Parathyroid adenoma (tissue), 2 donors: ENCODE measurements around the gene MTA1.
A peak's percentile ranks its signal among the peaks of the same experiment; 100 is the strongest.

Experiments used
- H2AFZ ChIP-seq: fragments of 300-600 bp; sonication (generic); one replicate; pipeline ENCODE4 v1.7.0; 2017; ENCODE audit warnings: antibody characterized with exemption, mild to moderate bottlenecking
- H3K27ac ChIP-seq: fragments of 300-600 bp; sonication (generic); one replicate; pipeline ENCODE4 v1.7.0; 2017
- H3K27me3 ChIP-seq: fragments of 300-600 bp; sonication (generic); one replicate; pipeline ENCODE4 v1.7.0; 2017; ENCODE audit warnings: low read length; ENCODE audit not compliant: control insufficient read depth, insufficient read depth
- H3K36me3 ChIP-seq: fragments of 300-600 bp; sonication (generic); one replicate; pipeline ENCODE4 v1.7.0; 2017; ENCODE audit warnings: low read length; ENCODE audit not compliant: control insufficient read depth, insufficient read depth
- H3K4me1 ChIP-seq: fragments of 300-600 bp; sonication (generic); one replicate; pipeline ENCODE4 v1.7.0; 2017; ENCODE audit warnings: control low read depth
- H3K4me2 ChIP-seq: fragments of 300-600 bp; sonication (generic); one replicate; pipeline ENCODE4 v1.7.0; 2017; ENCODE audit warnings: low read length
- H3K4me3 ChIP-seq: fragments of 300-600 bp; sonication (generic); one replicate; pipeline ENCODE4 v1.7.0; 2017; ENCODE audit warnings: low read depth, low read length
- H3K79me2 ChIP-seq: fragments of 300-600 bp; sonication (generic); one replicate; pipeline ENCODE4 v1.7.0; 2017; ENCODE audit warnings: control low read depth
- H3K9ac ChIP-seq: fragments of 300-600 bp; sonication (generic); one replicate; pipeline ENCODE4 v1.7.0; 2017; ENCODE audit warnings: mild to moderate bottlenecking
- H3K9me3 ChIP-seq: fragments of 300-600 bp; sonication (generic); one replicate; pipeline ENCODE4 v1.7.0; 2017; ENCODE audit warnings: low read length; ENCODE audit not compliant: control insufficient read depth
- CTCF ChIP-seq: fragments of 300-600 bp; sonication (generic); IDR thresholded peaks from one replicate; pipeline ENCODE4 v1.7.0; 2017; ENCODE audit warnings: antibody characterized with exemption, mild to moderate bottlenecking
- donor health status: primary hyperparathyroidism.

MTA1 gene

DNA sequence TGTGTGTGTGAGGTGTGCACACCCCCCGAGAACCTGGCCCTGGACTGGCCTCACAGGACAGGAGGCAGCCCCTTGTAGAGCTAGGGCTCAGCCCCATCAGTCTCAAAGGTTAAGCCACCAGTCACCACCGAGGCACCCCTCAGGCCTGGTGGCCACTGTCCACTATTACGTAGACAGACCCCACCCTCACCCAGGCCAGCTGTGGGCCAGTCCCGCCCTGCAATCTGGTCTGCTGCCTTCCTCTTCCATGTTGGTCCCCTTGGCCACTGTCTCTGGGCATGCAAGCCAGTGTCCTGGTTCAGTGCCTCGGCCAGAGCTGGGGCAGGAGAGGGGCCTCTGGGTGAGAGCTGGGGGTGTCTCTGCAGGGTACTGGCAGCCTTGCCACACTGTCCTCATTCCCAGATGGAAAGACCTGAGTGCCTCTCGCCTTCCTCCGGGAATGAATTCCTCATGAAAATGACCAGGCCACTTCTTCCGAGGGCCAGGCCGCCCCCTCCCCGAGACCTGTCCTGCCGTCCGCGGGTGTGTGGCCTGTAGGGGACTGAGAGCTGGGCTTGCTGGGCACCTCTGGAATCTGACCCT is 22.2 kb upstream of the MTA1 start:
- Histone ChIP-seq H3K4me1 (peaks cover 8% of the 10 kb centered on the region), H2AFZ (peak overlapping the region; percentile 95), H3K4me3 (peak overlapping the region; percentile 80), H3K27ac (peak overlapping the region; percentile 68), H3K27me3 (no peaks in the 10 kb centered on the region), H3K9me3 (no peaks in the 10 kb centered on the region), H3K9ac (no peak overlapping the region), H3K4me2 (peak overlapping the region; percentile 94), H3K36me3 (no peaks in the 10 kb centered on the region), H3K79me2 (no peaks in the 10 kb centered on the region)
- no peak for TF ChIP-seq CTCF

- Histone ChIP-seq H3K4me3 (peak within 1 kb of the TSS; percentile 80), H3K9ac (peak within 1 kb of the TSS; percentile 94), H3K79me2 (no peaks in the 10 kb centered on the region), H3K4me2 (peak within 1 kb of the TSS; percentile 94), H3K36me3 (no peaks in the 10 kb centered on the region), H3K27me3 (no peaks in the 10 kb centered on the region), H3K9me3 (no peaks in the 10 kb centered on the region), H3K27ac (peak within 1 kb of the TSS; percentile 68), H2AFZ (peak within 1 kb of the TSS; percentile 95), H3K4me1 (peaks cover 8% of the 10 kb centered on the region)
- no peak for TF ChIP-seq CTCF
Measured at GRCh38 chr14:105398044-105398725, 21.4 kb upstream of the MTA1 start, which contains the start of gene TEX22. TEX22 (plus strand) TSS chr14:105398538; CDS start chr14:105399341, 803 bp downstream.

DNA sequence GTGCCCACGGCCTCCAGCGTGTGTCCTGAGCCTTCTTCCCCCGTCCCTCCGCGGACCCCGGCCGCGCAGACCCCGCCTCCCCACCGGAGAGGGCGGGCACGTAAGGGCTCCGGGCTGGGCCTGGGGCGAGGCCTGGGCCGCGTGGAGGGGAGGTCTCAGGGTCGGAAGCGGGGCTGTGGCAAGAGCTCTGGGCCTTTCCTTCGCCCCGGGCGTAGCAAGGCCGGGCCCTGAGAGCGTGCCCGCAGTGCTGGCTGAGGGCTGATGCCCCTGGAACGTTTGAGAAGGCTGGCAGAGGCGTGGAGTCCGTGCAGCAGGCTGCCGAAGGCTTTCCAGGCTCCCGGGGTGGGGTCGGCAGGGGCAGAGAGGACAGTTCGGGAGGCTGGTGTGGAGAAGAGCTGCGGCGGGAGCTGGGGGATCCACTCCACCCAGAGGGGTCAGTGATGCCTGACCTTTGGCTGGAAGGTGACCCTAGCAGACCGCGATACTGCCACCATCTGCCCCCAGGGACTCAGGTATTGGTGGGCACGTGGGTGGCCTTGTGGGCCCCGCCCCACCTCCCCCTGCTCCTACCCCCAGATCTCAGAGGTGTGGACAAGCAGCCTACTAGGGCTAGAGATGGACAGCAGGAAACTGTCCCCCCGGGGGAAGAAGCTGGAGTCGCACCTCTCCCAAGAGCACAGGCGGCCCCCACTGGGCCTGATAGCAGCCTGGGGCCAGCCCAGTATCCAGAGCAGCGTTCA is 20.7 kb upstream of the MTA1 start:
- peak overlapping the region; percentile 94 for H3K4me2 ChIP-seq
- H3K27ac ChIP-seq: peak overlapping the region; percentile 68
- H3K4me1 ChIP-seq: peaks cover 8% of the 10 kb centered on the region

GRCh38 chr14:105399466-105399775 is 20.2 kb upstream of the MTA1 start:
- peaks cover 8% of the 10 kb centered on the region for H3K4me1 ChIP-seq
- H3K27me3 ChIP-seq: no peaks in the 10 kb centered on the region
- no peak overlapping the region for H3K27ac ChIP-seq
- H3K79me2 ChIP-seq: no peaks in the 10 kb centered on the region
- peak overlapping the region; percentile 80 for H3K4me3 ChIP-seq
- no peak overlapping the region for H2AFZ ChIP-seq
- no peak overlapping the region for H3K9ac ChIP-seq
- no peaks in the 10 kb centered on the region for H3K9me3 ChIP-seq
- H3K4me2 ChIP-seq: peak overlapping the region; percentile 94
- no peaks in the 10 kb centered on the region for H3K36me3 ChIP-seq
- no peak for TF ChIP-seq CTCF

More for the DNA sequence above, 20.7 kb upstream of the MTA1 start:
- Histone ChIP-seq H3K27me3 (no peaks in the 10 kb centered on the region), H3K79me2 (no peaks in the 10 kb centered on the region), H3K9me3 (no peaks in the 10 kb centered on the region), H3K4me3 (peak overlapping the region; percentile 80), H2AFZ (peak overlapping the region; percentile 95), H3K9ac (peak overlapping the region; percentile 94), H3K36me3 (no peaks in the 10 kb centered on the region)
- TF ChIP-seq CTCF: no peak
